ENCODE data around the gene RASSF4.

The RASSF4 gene

GRCh38 chr10:44980309-44981171 is 20.9 kb downstream of the RASSF4 start:
- peak overlapping the region; percentile 89 for H3K9ac ChIP-seq (ENCODE audit: low read length)
- H3K4me1 ChIP-seq (ENCODE audit: control insufficient read depth, insufficient read depth, low read length), result peaks cover 85% of the 10 kb centered on the region
- no peak for DNase-seq (ENCODE audit: low read depth)
- H3K9me3 ChIP-seq (ENCODE audit: control insufficient read depth, low read length), result no peaks in the 10 kb centered on the region
- H3K4me3 ChIP-seq (ENCODE audit: low read length), result peak overlapping the region; percentile 34
- H3K27me3 ChIP-seq (replicated peaks; ENCODE audit: control insufficient read depth, insufficient read depth, low read length), result no peaks in the 10 kb centered on the region
- peaks cover 22% of the 10 kb centered on the region for H3K36me3 ChIP-seq (ENCODE audit: control insufficient read depth, insufficient read depth, low read length, severe bottlenecking)

DNA sequence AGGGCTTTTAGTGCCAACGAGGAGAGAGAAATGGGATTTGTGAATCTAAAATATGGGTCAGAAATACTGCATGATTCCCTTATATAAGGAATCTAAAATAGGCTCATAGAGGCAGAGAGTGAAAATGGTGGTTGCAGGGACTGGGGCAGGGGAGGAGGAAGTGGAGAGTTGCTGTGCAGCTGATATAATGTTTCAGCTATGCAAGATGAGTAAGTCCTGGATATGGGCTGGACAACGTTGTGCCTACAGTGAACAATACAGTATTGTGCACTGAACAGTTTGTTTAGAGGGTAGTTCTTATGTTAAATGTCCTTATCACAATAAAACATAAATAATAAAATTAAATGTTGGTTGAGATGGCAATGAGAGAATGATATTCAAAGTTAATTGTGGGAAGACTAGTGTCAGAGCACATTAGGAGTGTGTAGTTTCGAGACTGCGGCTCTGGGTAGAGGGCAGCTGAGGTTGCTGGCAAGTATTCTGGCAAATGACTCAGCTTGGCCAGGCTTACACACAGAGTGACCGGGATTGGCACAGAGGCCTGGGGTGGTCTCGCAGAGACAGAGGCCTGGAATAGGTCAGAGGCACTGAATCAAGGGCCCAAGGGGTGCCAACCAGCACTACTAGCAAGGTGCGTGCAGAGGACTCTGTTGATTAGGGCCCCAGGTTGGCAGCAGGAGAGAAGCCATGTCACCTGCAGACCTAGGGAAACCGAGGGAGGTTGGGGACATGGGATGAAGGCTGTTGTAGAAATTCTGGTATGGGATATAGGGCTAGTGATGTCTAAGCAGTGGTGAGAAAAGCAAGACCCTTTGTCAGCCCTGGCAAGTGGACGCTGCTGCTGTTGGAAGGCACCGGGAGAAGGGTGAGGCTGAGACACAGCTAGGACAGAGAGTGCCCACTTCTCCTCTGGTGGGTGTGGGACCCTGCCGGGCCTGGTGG is 21.8 kb downstream of the RASSF4 start:
- Histone ChIP-seq H3K4me3 (ENCODE audit: low read length) (peak overlapping the region; percentile 34), H3K27me3 (replicated peaks; ENCODE audit: control insufficient read depth, insufficient read depth, low read length) (no peaks in the 10 kb centered on the region), H3K4me1 (ENCODE audit: control insufficient read depth, insufficient read depth, low read length) (peaks cover 86% of the 10 kb centered on the region), H3K9me3 (ENCODE audit: control insufficient read depth, low read length) (no peaks in the 10 kb centered on the region), H3K9ac (ENCODE audit: low read length) (peak overlapping the region; percentile 89), H3K36me3 (ENCODE audit: control insufficient read depth, insufficient read depth, low read length, severe bottlenecking) (peaks cover 22% of the 10 kb centered on the region)
- peak; percentile 85 for DNase-seq (ENCODE audit: low read depth)

DNA sequence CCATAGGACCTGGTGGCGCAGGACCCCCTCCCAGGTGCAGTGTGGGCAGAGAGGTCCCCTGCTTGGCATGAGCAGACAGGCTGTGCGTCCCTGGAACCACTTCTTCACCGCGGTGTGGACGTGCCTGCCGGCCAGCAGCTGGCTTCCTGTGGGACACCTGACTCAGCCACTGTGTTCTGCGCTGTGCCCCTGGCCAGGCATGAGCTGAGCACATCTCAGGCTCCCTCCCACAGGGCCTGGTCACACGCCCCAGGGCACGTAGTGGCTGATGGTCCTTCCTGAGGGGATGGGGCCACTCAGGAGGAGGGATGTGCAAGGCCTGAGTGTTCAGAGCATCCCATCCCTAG is 22.5 kb downstream of the RASSF4 start:
- DNase-seq (ENCODE audit: low read depth), result no peak
- no peak overlapping the region for H3K4me3 ChIP-seq (ENCODE audit: low read length)
- H3K9me3 ChIP-seq (ENCODE audit: control insufficient read depth, low read length), result no peaks in the 10 kb centered on the region
- peaks cover 86% of the 10 kb centered on the region for H3K4me1 ChIP-seq (ENCODE audit: control insufficient read depth, insufficient read depth, low read length)
- peaks cover 17% of the 10 kb centered on the region for H3K36me3 ChIP-seq (ENCODE audit: control insufficient read depth, insufficient read depth, low read length, severe bottlenecking)
- peak overlapping the region; percentile 89 for H3K9ac ChIP-seq (ENCODE audit: low read length)
- no peaks in the 10 kb centered on the region for H3K27me3 ChIP-seq (replicated peaks; ENCODE audit: control insufficient read depth, insufficient read depth, low read length)

DNA sequence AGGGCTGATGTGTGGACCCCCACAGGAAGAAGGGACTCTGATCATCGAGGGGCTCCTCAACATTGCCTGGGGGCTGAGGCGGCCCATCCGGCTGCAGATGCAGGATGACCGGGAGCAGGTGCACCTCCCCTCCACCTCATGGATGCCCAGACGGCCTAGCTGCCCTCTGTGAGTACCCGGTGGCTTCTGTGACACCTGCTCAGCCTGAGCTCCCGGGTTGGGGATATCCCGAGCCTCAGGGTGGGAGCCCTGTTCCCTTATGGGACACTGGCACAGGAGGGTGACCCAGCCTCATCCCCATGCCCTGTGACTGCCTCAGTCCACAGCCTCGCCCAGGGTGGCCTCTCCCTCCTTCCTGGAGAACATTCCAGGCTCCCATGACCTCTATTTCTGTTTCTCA is 22.9 kb downstream of the RASSF4 start:
- H3K9ac ChIP-seq (ENCODE audit: low read length), result peak overlapping the region; percentile 32
- no peaks in the 10 kb centered on the region for H3K27me3 ChIP-seq (replicated peaks; ENCODE audit: control insufficient read depth, insufficient read depth, low read length)
- no peaks in the 10 kb centered on the region for H3K9me3 ChIP-seq (ENCODE audit: control insufficient read depth, low read length)
- H3K4me3 ChIP-seq (ENCODE audit: low read length), result no peak overlapping the region
- DNase-seq (ENCODE audit: low read depth), result no peak
- H3K36me3 ChIP-seq (ENCODE audit: control insufficient read depth, insufficient read depth, low read length, severe bottlenecking), result peaks cover 16% of the 10 kb centered on the region
- peaks cover 86% of the 10 kb centered on the region for H3K4me1 ChIP-seq (ENCODE audit: control insufficient read depth, insufficient read depth, low read length)

DNA sequence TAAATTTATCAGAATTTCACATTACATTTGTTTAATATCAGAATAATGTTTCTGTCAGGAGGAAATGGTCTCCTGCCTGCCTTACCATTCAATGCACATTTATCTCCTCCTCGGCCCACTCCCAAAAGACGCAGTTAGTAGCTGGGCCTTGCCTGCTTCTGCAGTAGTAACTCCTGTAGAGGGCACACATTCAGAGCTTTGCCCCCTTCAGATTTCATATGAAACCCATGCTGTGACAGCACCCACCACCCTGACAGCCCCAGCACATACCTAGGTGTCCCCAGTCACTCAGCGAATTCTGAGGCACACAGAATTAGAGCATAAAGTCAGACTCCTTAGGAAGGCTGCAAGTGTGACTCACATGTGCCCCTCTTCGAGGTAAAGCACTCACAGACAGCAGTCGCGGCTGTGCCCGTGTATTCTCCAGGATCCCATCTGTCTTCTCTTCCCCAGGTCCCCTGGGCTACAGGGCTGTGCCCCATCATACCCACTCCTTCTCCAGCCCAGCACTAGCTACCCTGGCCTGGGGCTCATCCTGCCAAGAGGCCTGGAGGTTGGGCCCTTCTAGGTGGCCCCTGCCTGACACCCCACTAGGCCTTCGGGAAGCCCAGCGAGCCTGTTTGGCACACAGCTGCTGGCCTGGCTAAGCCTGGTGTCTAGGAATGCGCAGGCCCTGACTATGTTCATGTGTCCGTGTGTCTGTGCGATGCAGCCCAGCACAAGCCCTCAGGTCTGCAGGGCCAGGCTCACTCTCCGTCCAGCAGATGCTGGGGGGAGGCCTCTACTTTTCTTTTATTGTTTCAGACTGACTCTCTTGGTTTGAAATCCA is 23.7 kb downstream of the RASSF4 start:
- Histone ChIP-seq H3K4me3 (ENCODE audit: low read length) (no peak overlapping the region), H3K9me3 (ENCODE audit: control insufficient read depth, low read length) (no peaks in the 10 kb centered on the region), H3K36me3 (ENCODE audit: control insufficient read depth, insufficient read depth, low read length, severe bottlenecking) (peaks cover 16% of the 10 kb centered on the region), H3K9ac (ENCODE audit: low read length) (peak overlapping the region; percentile 46), H3K4me1 (ENCODE audit: control insufficient read depth, insufficient read depth, low read length) (peaks cover 88% of the 10 kb centered on the region), H3K27me3 (replicated peaks; ENCODE audit: control insufficient read depth, insufficient read depth, low read length) (no peaks in the 10 kb centered on the region)
- DNase-seq (ENCODE audit: low read depth), result no peak

GRCh38 chr10:44983895-44984278 is 24.3 kb downstream of the RASSF4 start:
- peak overlapping the region; percentile 46 for H3K9ac ChIP-seq (ENCODE audit: low read length)
- peaks cover 22% of the 10 kb centered on the region for H3K36me3 ChIP-seq (ENCODE audit: control insufficient read depth, insufficient read depth, low read length, severe bottlenecking)
- peaks cover 84% of the 10 kb centered on the region for H3K4me1 ChIP-seq (ENCODE audit: control insufficient read depth, insufficient read depth, low read length)
- H3K9me3 ChIP-seq (ENCODE audit: control insufficient read depth, low read length), result no peaks in the 10 kb centered on the region
- H3K27me3 ChIP-seq (replicated peaks; ENCODE audit: control insufficient read depth, insufficient read depth, low read length), result no peaks in the 10 kb centered on the region
- DNase-seq (ENCODE audit: low read depth), result no peak
- no peak overlapping the region for H3K4me3 ChIP-seq (ENCODE audit: low read length)

GRCh38 chr10:44984671-44985101 is 25.1 kb downstream of the RASSF4 start:
- DNase-seq (ENCODE audit: low read depth), result no peak
- no peaks in the 10 kb centered on the region for H3K9me3 ChIP-seq (ENCODE audit: control insufficient read depth, low read length)
- no peak overlapping the region for H3K4me3 ChIP-seq (ENCODE audit: low read length)
- H3K36me3 ChIP-seq (ENCODE audit: control insufficient read depth, insufficient read depth, low read length, severe bottlenecking), result peaks cover 30% of the 10 kb centered on the region
- H3K4me1 ChIP-seq (ENCODE audit: control insufficient read depth, insufficient read depth, low read length), result peaks cover 76% of the 10 kb centered on the region
- peak overlapping the region; percentile 76 for H3K9ac ChIP-seq (ENCODE audit: low read length)
- H3K27me3 ChIP-seq (replicated peaks; ENCODE audit: control insufficient read depth, insufficient read depth, low read length), result no peaks in the 10 kb centered on the region

DNA sequence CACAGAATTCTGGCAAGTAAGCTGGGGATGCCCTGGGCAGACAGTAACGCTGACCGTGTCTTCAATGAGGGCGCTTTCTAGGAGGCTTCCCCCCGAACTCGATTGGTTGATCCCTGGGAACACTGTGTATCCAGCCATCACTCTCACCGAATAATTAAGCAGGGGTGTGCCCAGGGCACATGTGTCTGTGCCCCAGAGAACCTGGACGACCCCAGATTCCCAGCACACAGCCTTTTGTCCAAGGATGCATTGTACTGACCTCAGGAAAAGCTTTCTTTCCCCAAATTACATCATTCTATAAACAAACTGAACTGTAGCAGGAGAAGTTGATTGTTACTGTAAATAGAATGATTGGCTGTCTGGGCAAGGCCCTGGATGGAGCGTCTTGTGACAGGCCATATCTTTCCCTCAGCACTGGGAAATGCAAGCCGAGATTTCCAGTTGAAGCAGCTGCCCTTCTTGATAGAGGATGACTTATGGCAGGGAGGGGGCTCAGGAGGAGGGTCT is 25.6 kb downstream of the RASSF4 start:
- no peaks in the 10 kb centered on the region for H3K9me3 ChIP-seq (ENCODE audit: control insufficient read depth, low read length)
- H3K4me1 ChIP-seq (ENCODE audit: control insufficient read depth, insufficient read depth, low read length), result peaks cover 70% of the 10 kb centered on the region
- H3K27me3 ChIP-seq (replicated peaks; ENCODE audit: control insufficient read depth, insufficient read depth, low read length), result no peaks in the 10 kb centered on the region
- H3K4me3 ChIP-seq (ENCODE audit: low read length), result no peak overlapping the region
- no peak for DNase-seq (ENCODE audit: low read depth)
- peaks cover 35% of the 10 kb centered on the region for H3K36me3 ChIP-seq (ENCODE audit: control insufficient read depth, insufficient read depth, low read length, severe bottlenecking)
- H3K9ac ChIP-seq (ENCODE audit: low read length), result peak overlapping the region; percentile 76

GRCh38 chr10:44986179-44986578 is 26.6 kb downstream of the RASSF4 start:
- Histone ChIP-seq H3K9ac (ENCODE audit: low read length) (peak overlapping the region; percentile 76), H3K9me3 (ENCODE audit: control insufficient read depth, low read length) (no peaks in the 10 kb centered on the region), H3K27me3 (replicated peaks; ENCODE audit: control insufficient read depth, insufficient read depth, low read length) (no peaks in the 10 kb centered on the region), H3K4me1 (ENCODE audit: control insufficient read depth, insufficient read depth, low read length) (peaks cover 63% of the 10 kb centered on the region), H3K4me3 (ENCODE audit: low read length) (peak overlapping the region; percentile 42), H3K36me3 (ENCODE audit: control insufficient read depth, insufficient read depth, low read length, severe bottlenecking) (peaks cover 44% of the 10 kb centered on the region)
- no peak for DNase-seq (ENCODE audit: low read depth)

- H3K9ac ChIP-seq (ENCODE audit: low read length), result peak overlapping the region; percentile 76
- H3K27me3 ChIP-seq (replicated peaks; ENCODE audit: control insufficient read depth, insufficient read depth, low read length), result no peaks in the 10 kb centered on the region
- H3K4me3 ChIP-seq (ENCODE audit: low read length), result peak overlapping the region; percentile 42
- peaks cover 49% of the 10 kb centered on the region for H3K36me3 ChIP-seq (ENCODE audit: control insufficient read depth, insufficient read depth, low read length, severe bottlenecking)
- no peaks in the 10 kb centered on the region for H3K9me3 ChIP-seq (ENCODE audit: control insufficient read depth, low read length)
- H3K4me1 ChIP-seq (ENCODE audit: control insufficient read depth, insufficient read depth, low read length), result peaks cover 62% of the 10 kb centered on the region
- no peak for DNase-seq (ENCODE audit: low read depth)
Observed at GRCh38 chr10:44986670-44987069, 27.1 kb downstream of the RASSF4 start.
